Activated CD4-positive, alpha-beta memory T cell treated with anti-CD3 and anti-CD28 coated beads, Interleukin-2, amount 10 ng/mL, durations not matched to agents 7 days and 5 days (primary cell): ENCODE data around the gene FAR2. TPM values are rescaled to one million over a fixed set of nuclear protein-coding genes. Genes with fewer than 3 reads are reported as not detected.

ENCODE experiments used
- CTCF ChIA-PET: fragments of 350-600 bp; sonication (Branson Sonifier 250); formaldehyde crosslinking; loops from one replicate; lab custom pipeline; 2021; ENCODE audit warnings: antibody characterized with exemption, inconsistent platforms; lab: Charles Lee
- POLR2A ChIA-PET: fragments of 350-600 bp; sonication (Branson Sonifier 250); formaldehyde crosslinking; loops from one replicate; lab custom pipeline; 2021; ENCODE audit warnings: antibody characterized with exemption; lab: Charles Lee
- DNase-seq: peaks from one replicate; pipeline ENCODE4 v3.0.0-alpha.2; 2020
- H3K27ac Mint-ChIP-seq: one replicate; pipeline ENCODE4 v1.8.0; 2021; ENCODE audit warnings: mild to moderate bottlenecking, mixed read lengths
- H3K27me3 Mint-ChIP-seq: one replicate; pipeline ENCODE4 v1.8.0; 2021; ENCODE audit warnings: mixed read lengths
- H3K36me3 Mint-ChIP-seq: one replicate; pipeline ENCODE4 v1.8.0; 2021; ENCODE audit warnings: low read depth, mixed read lengths
- H3K4me1 Mint-ChIP-seq: one replicate; pipeline ENCODE4 v1.8.0; 2021; ENCODE audit warnings: mixed read lengths
- H3K4me3 Mint-ChIP-seq: one replicate; pipeline ENCODE4 v1.8.0; 2021; ENCODE audit warnings: mild to moderate bottlenecking, mixed read lengths
- H3K9me3 Mint-ChIP-seq: one replicate; pipeline ENCODE4 v1.8.0; 2021; ENCODE audit warnings: mixed read lengths
- total RNA-seq, 2 experiments: library from RNA; stranded (reverse); gene quantifications; one replicate each; pipeline ENCODE4 v1.2.3, GENCODE V29; 2021

FAR2 gene
- total RNA-seq, 2 experiments from 2014 or later = 19.1 to 19.9 TPM

DNA sequence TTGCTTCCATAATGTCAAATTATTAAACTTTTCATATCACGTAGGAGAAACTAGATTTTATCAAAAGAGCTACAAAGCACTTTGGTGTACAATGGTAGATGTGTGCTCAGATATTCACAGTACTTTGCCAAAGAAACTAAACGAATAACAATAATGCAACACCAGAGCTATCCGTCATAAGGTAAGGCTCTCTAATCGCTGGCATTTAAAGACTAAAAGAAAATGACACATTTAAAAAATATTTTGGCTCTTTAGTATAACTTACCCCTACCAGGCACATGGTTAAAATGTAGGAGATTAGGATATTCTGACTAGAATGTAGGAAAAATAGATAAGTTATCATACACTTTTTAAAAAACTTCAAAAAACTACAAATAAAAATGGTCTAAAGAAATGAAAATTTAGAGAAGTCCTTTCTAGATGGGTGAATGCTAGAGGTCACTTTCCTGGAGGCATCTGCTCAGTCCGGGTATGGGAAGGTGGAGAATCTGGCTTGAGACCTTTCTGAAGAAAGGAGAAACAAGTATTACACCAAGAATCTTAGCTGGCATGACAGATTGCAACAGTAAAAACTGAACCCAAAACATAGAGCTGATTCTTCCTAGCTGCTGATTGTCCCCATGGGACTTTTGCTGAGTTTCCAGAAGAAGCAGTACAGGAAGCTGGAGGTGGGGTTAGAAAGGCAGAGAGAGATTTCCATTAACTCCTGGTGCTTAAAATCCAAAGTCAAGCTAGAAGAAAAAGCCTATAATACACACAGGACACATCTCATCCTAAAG, 67.9 kb downstream of the FAR2 start:
- POLR2A ChIA-PET = no interaction called here
- CTCF ChIA-PET = no interaction called here
- H3K4me1 Mint-ChIP-seq = no peaks in the 10 kb centered on the region
- no peaks in the 10 kb centered on the region for H3K9me3 Mint-ChIP-seq
- DNase-seq = no peak
- no peak overlapping the region for H3K4me3 Mint-ChIP-seq
- H3K27ac Mint-ChIP-seq = no peak overlapping the region
- H3K36me3 Mint-ChIP-seq = no peaks in the 10 kb centered on the region
- no peaks in the 10 kb centered on the region for H3K27me3 Mint-ChIP-seq

DNA sequence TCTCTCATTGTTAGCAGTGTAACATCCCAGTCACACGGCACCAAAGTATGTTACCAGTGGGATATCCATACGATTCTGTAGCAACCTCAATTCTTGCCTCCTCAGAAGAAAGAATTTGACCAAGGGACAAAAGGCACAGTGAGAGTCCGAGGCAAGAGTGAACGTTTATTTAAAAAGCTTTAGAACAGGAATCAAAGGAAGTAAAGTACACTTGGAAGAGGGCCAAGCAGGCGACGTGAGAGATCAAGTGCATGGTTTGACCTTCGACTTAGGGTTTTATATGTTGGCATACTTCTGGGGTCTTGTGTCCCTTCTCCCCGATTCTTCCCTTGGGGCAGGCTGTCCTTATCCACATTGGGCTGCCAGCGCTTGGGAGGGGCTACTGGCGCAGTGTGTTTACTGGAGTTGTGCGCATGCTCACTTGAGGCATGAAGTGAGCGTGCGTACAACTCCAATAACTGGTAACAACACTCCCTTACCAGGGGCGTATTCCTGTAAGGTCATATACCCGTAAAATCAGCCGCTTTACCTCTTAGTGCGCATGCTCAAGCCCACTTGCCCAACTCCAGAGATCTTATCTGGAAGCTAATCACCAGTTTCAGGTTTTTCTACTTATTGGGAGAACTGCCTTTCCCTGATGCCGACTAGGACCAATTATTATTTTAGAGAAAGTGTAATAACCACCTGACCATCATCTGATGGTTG, 71.7 kb downstream of the FAR2 start:
- Mint-ChIP-seq H3K36me3 (no peaks in the 10 kb centered on the region), H3K27me3 (no peaks in the 10 kb centered on the region), H3K4me1 (no peaks in the 10 kb centered on the region), H3K27ac (no peak overlapping the region), H3K9me3 (no peaks in the 10 kb centered on the region), H3K4me3 (no peak overlapping the region)
- CTCF ChIA-PET = no interaction called here
- no peak for DNase-seq
- POLR2A ChIA-PET = no interaction called here

DNA sequence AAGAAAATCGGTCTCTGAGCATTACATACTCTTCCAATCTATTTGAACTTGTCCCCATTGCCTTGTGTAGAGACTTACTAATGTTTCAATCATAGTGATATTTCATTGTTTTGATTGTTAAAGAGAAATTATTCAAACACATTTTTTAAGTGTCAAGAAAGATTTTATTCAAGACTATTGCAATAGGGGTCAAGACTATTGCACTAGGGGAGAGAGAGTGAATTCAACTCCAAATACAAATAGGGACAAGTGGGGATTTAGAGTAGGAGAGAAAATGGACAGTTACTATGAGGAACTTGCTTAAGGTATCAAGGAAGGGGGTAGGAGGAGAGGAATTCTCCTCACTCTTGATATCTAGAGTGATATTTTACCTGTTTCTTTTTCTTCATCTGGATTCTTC, 73.1 kb downstream of the FAR2 start:
- H3K4me3 Mint-ChIP-seq = no peak overlapping the region
- DNase-seq = no peak
- H3K27ac Mint-ChIP-seq = no peak overlapping the region
- CTCF ChIA-PET = no interaction called here
- no peaks in the 10 kb centered on the region for H3K4me1 Mint-ChIP-seq
- H3K36me3 Mint-ChIP-seq = no peaks in the 10 kb centered on the region
- POLR2A ChIA-PET = no interaction called here
- H3K9me3 Mint-ChIP-seq = no peaks in the 10 kb centered on the region
- H3K27me3 Mint-ChIP-seq = no peaks in the 10 kb centered on the region

- Mint-ChIP-seq H3K27ac (no peak overlapping the region), H3K4me3 (no peak overlapping the region), H3K4me1 (no peaks in the 10 kb centered on the region), H3K9me3 (no peaks in the 10 kb centered on the region), H3K36me3 (no peaks in the 10 kb centered on the region), H3K27me3 (no peaks in the 10 kb centered on the region)
- DNase-seq = no peak
- CTCF ChIA-PET = no interaction called here
- POLR2A ChIA-PET = no interaction called here
These were observed 74.3 kb downstream of the FAR2 start for GRCh38 chr12:29223426-29223825.

- no peak overlapping the region for H3K4me3 Mint-ChIP-seq
- ChIA-PET POLR2A (no interaction called here), CTCF (no interaction called here)
- no peak overlapping the region for H3K27ac Mint-ChIP-seq
- H3K4me1 Mint-ChIP-seq = no peaks in the 10 kb centered on the region
- no peaks in the 10 kb centered on the region for H3K36me3 Mint-ChIP-seq
- no peaks in the 10 kb centered on the region for H3K9me3 Mint-ChIP-seq
- DNase-seq = no peak
- H3K27me3 Mint-ChIP-seq = no peaks in the 10 kb centered on the region
These were observed 75.0 kb downstream of the FAR2 start for GRCh38 chr12:29223956-29224543.

GRCh38 chr12:29224572-29224971, 75.5 kb downstream of the FAR2 start:
- Mint-ChIP-seq H3K4me3 (no peak overlapping the region), H3K27ac (no peak overlapping the region), H3K36me3 (no peaks in the 10 kb centered on the region), H3K27me3 (no peaks in the 10 kb centered on the region), H3K4me1 (no peaks in the 10 kb centered on the region), H3K9me3 (no peaks in the 10 kb centered on the region)
- POLR2A ChIA-PET = no interaction called here
- DNase-seq = no peak
- CTCF ChIA-PET = no interaction called here

GRCh38 chr12:29225834-29226233, 76.8 kb downstream of the FAR2 start:
- DNase-seq = no peak
- H3K27me3 Mint-ChIP-seq = no peaks in the 10 kb centered on the region
- H3K27ac Mint-ChIP-seq = no peak overlapping the region
- H3K9me3 Mint-ChIP-seq = no peaks in the 10 kb centered on the region
- no peak overlapping the region for H3K4me3 Mint-ChIP-seq
- H3K4me1 Mint-ChIP-seq = no peaks in the 10 kb centered on the region
- ChIA-PET POLR2A (no interaction called here), CTCF (no interaction called here)
- no peaks in the 10 kb centered on the region for H3K36me3 Mint-ChIP-seq

GRCh38 chr12:29226616-29227015, 77.5 kb downstream of the FAR2 start:
- no peak for DNase-seq
- no peak overlapping the region for H3K27ac Mint-ChIP-seq
- ChIA-PET POLR2A (no interaction called here), CTCF (no interaction called here)
- no peaks in the 10 kb centered on the region for H3K4me1 Mint-ChIP-seq
- no peaks in the 10 kb centered on the region for H3K9me3 Mint-ChIP-seq
- H3K36me3 Mint-ChIP-seq = no peaks in the 10 kb centered on the region
- H3K27me3 Mint-ChIP-seq = no peaks in the 10 kb centered on the region
- H3K4me3 Mint-ChIP-seq = no peak overlapping the region

GRCh38 chr12:29228474-29229157, 79.5 kb downstream of the FAR2 start:
- no peak for DNase-seq
- ChIA-PET CTCF (no interaction called here), POLR2A (no interaction called here)
- Mint-ChIP-seq H3K27ac (no peak overlapping the region), H3K4me3 (no peak overlapping the region), H3K4me1 (no peaks in the 10 kb centered on the region), H3K9me3 (no peaks in the 10 kb centered on the region), H3K27me3 (no peaks in the 10 kb centered on the region), H3K36me3 (no peaks in the 10 kb centered on the region)

GRCh38 chr12:29229158-29229505, 80.1 kb downstream of the FAR2 start:
- Mint-ChIP-seq H3K9me3 (no peaks in the 10 kb centered on the region), H3K36me3 (no peaks in the 10 kb centered on the region), H3K27me3 (no peaks in the 10 kb centered on the region), H3K4me3 (no peak overlapping the region), H3K4me1 (no peaks in the 10 kb centered on the region), H3K27ac (no peak overlapping the region)
- POLR2A ChIA-PET = no interaction called here
- DNase-seq = no peak
- CTCF ChIA-PET = no interaction called here

- no peaks in the 10 kb centered on the region for H3K27me3 Mint-ChIP-seq
- no peak overlapping the region for H3K27ac Mint-ChIP-seq
These were observed 80.9 kb downstream of the FAR2 start for GRCh38 chr12:29229937-29230336.

GRCh38 chr12:29230800-29231560, 81.9 kb downstream of the FAR2 start:
- CTCF ChIA-PET = no interaction called here
- no peaks in the 10 kb centered on the region for H3K9me3 Mint-ChIP-seq
- POLR2A ChIA-PET = no interaction called here
- no peaks in the 10 kb centered on the region for H3K27me3 Mint-ChIP-seq
- DNase-seq = no peak
- H3K4me3 Mint-ChIP-seq = no peak overlapping the region
- H3K27ac Mint-ChIP-seq = no peak overlapping the region
- H3K4me1 Mint-ChIP-seq = no peaks in the 10 kb centered on the region
- no peaks in the 10 kb centered on the region for H3K36me3 Mint-ChIP-seq

More at GRCh38 chr12:29229937-29230336, 80.9 kb downstream of the FAR2 start:
- H3K36me3 Mint-ChIP-seq = no peaks in the 10 kb centered on the region
- no peak for DNase-seq
- H3K9me3 Mint-ChIP-seq = no peaks in the 10 kb centered on the region
- ChIA-PET CTCF (no interaction called here), POLR2A (no interaction called here)
- H3K4me1 Mint-ChIP-seq = no peaks in the 10 kb centered on the region
- H3K4me3 Mint-ChIP-seq = no peak overlapping the region

- ChIA-PET CTCF (no interaction called here), POLR2A (no interaction called here)
These were observed 83.0 kb downstream of the FAR2 start for GRCh38 chr12:29232086-29232485.

More at GRCh38 chr12:29232086-29232485, 83.0 kb downstream of the FAR2 start:
- Mint-ChIP-seq H3K4me3 (no peak overlapping the region), H3K36me3 (no peaks in the 10 kb centered on the region), H3K4me1 (no peaks in the 10 kb centered on the region), H3K27ac (no peak overlapping the region), H3K9me3 (no peaks in the 10 kb centered on the region), H3K27me3 (no peaks in the 10 kb centered on the region)
- no peak for DNase-seq
